Right cardiac atrium (tissue), 5 donors: ENCODE results near the gene OTOP2. TPM values are rescaled to one million over a fixed set of nuclear protein-coding genes. Genes with fewer than 3 reads are reported as not detected.
"Not testable (repeated sequence)": the region's sequence is repeated elsewhere in the genome, so short reads cannot be mapped to it uniquely, and the experiment has no call there.

Experiments used
- ATAC-seq, 2 donors: fragments of 200-7000 bp; cut with Tn5 transposase; one replicate each; pipeline versions ENCODE4 v1.8.0 to v1.9.1; 2020; ENCODE audit warnings: moderate library complexity in 2 of 2, mild to moderate bottlenecking in 1 of 2
- DNase-seq, 3 donors: peaks; one replicate each; pipeline ENCODE4 v3.0.0-alpha.2; 2020
- H3K27ac ChIP-seq: one replicate; pipeline ENCODE4 v1.5.1; 2013; ENCODE audit warnings: mild to moderate bottlenecking, low read length, control low read depth, moderate library complexity
- H3K27me3 ChIP-seq: one replicate; pipeline ENCODE4 v1.6.1; 2013; ENCODE audit not compliant: control insufficient read depth, insufficient read depth
- H3K4me1 ChIP-seq: one replicate; pipeline ENCODE4 v1.6.1; 2013; ENCODE audit warnings: low read length; ENCODE audit not compliant: control insufficient read depth, insufficient read depth
- H3K4me3 ChIP-seq: one replicate; pipeline ENCODE4 v1.5.1; 2013; ENCODE audit warnings: low read length, control low read depth
- H3K9me3 ChIP-seq: one replicate; pipeline ENCODE4 v1.6.1; 2013; ENCODE audit warnings: low read length; ENCODE audit not compliant: control insufficient read depth
- WGBS: extraction: QIAGEN DNeasy Blood & Tissue Kit; methylation state at CpG from one replicate; pipeline ENCODE4 v1.1.7; 2013; 5-methylcytosine and 5-hydroxymethylcytosine counted together
- intact Hi-C, 4 donors: fragments of 100-400 bp; cut with DNase I; formaldehyde crosslinking; loops; one replicate each; pipeline versions ENCODE4 v1.11.0 to v1.14.0; 2022 to 2023
- polyA plus RNA-seq: library from polyadenylated mRNA; stranded (reverse); fragments of 200-250 nt; gene quantifications from one replicate; pipeline ENCODE4 v1.2.3, GENCODE V29; 2013
- total RNA-seq, 4 donors: library from RNA; stranded (reverse); fragmentation: NEBNext Ultra II Directional; extraction: Animal tissue kit (Norgen Biotek cat#: 25700); gene quantifications; one replicate each; pipeline ENCODE4 v1.2.1, GENCODE V29; 2021
- donor health status: healthy with polysubstance abuse.
- donor health status: DM: no; HTN: yes; CAD: no.
- donor health status: DM: no; HTN: no; CAD: no.
- donor health status: DM: no; HTN: yes; CAD: no; lungs with severe emphysema.
- donor health status: DM: yes; HTN: yes; CAD: no.

OTOP2 gene
- total and polyA plus RNA-seq, 5 donors, result not detected

- ATAC-seq (no peak), DNase-seq (peak in 1 of 3 donors; percentile 12)
- no peaks in the 10 kb centered on the region for H3K27me3 ChIP-seq
- intact Hi-C loops, result loop anchor here in 1 of 4 donors (10.0 kb wide), 1 partner anchor 55 kb away; no protein-coding TSS in a partner anchor
- H3K4me3 ChIP-seq, result no peak overlapping the region
- no peaks in the 10 kb centered on the region for H3K9me3 ChIP-seq
- H3K27ac ChIP-seq, result no peak overlapping the region
- peaks cover 5% of the 10 kb centered on the region for H3K4me1 ChIP-seq
- 70% methylated on average over 17 of the region's 17 CpGs for WGBS
Measured at GRCh38 chr17:74979408-74980146, 55.5 kb downstream of the OTOP2 start.

- Histone ChIP-seq H3K27me3 (no peaks in the 10 kb centered on the region), H3K4me3 (peak overlapping the region; percentile 35), H3K4me1 (peaks cover 5% of the 10 kb centered on the region), H3K9me3 (no peaks in the 10 kb centered on the region), H3K27ac (peak overlapping the region; percentile 69)
- 54% methylated on average over 16 of the region's 16 CpGs for WGBS
- ATAC-seq, result peak; percentile 6 to 20
- DNase-seq, result no peak
- intact Hi-C loops, result loop anchor here in 1 of 4 donors (10.0 kb wide), 1 partner anchor 53 kb away; no protein-coding TSS in a partner anchor
Measured at GRCh38 chr17:74981318-74981978, 57.4 kb downstream of the OTOP2 start.

GRCh38 chr17:74981979-74982662 lies 58.0 kb downstream of the OTOP2 start:
- Histone ChIP-seq H3K27me3 (no peaks in the 10 kb centered on the region), H3K4me1 (peaks cover 5% of the 10 kb centered on the region), H3K27ac (peak overlapping the region; percentile 69), H3K4me3 (peak overlapping the region; percentile 35), H3K9me3 (no peaks in the 10 kb centered on the region)
- intact Hi-C loops, result loop anchor here in 1 of 4 donors (10.0 kb wide), 1 partner anchor 53 kb away; no protein-coding TSS in a partner anchor
- ATAC-seq (peak; percentile 95 to 96), DNase-seq (peak; percentile 79 to 92 (median 90))
- WGBS, result under 1% methylated on average over 61 of the region's 61 CpGs

GRCh38 chr17:74982663-74983313 lies 58.7 kb downstream of the OTOP2 start:
- 34% methylated on average over 14 of the region's 14 CpGs for WGBS
- not testable (repeated sequence) for H3K27me3 ChIP-seq, DNase-seq, H3K9me3 ChIP-seq, H3K4me1 ChIP-seq
- intact Hi-C loops, result loop anchor here in 1 of 4 donors (10.0 kb wide), 1 partner anchor 52 kb away; no protein-coding TSS in a partner anchor
- Histone ChIP-seq H3K4me3 (peak overlapping the region; percentile 35), H3K27ac (peak overlapping the region; percentile 69)
- ATAC-seq, result peak; percentile 1 to 4

Other genes with a start within 250 kb of the OTOP2 start
- gene CD300LF, start 211.3 kb upstream of the OTOP2 start, total RNA-seq, result under 1 TPM in 3 of 4 donors, not detected in 1; 0.25 to 0.62 (median 0.34) TPM
- 0.05 TPM for gene CD300LF, start 211.3 kb upstream of the OTOP2 start, polyA plus RNA-seq
- gene RAB37, start 187.0 kb upstream of the OTOP2 start, total RNA-seq, result 1 to 10 TPM; 1.1 to 3.4 (median 1.2) TPM
- 1.5 TPM for gene RAB37, start 187.0 kb upstream of the OTOP2 start, polyA plus RNA-seq
- gene NHERF1, start 175.6 kb upstream of the OTOP2 start, total RNA-seq, result 10 to 100 TPM in 2 of 4 donors, 1 to 10 TPM in 2; 6.1 to 11.6 (median 9.7) TPM
- 7.2 TPM for gene NHERF1, start 175.6 kb upstream of the OTOP2 start, polyA plus RNA-seq
- gene NAT9, start 147.9 kb upstream of the OTOP2 start, total RNA-seq, result 10 to 100 TPM; 21.7 to 31.1 (median 25.0) TPM
- 16.8 TPM for gene NAT9, start 147.9 kb upstream of the OTOP2 start, polyA plus RNA-seq
- 10 to 100 TPM; 30.4 to 62.8 (median 51.3) TPM for gene GRIN2C, start 64.4 kb upstream of the OTOP2 start, total RNA-seq
- 31.4 TPM for gene GRIN2C, start 64.4 kb upstream of the OTOP2 start, polyA plus RNA-seq
- gene FDXR, start 51.3 kb upstream of the OTOP2 start, total RNA-seq, result 10 to 100 TPM in 1 of 4 donors, 1 to 10 TPM in 3; 4.9 to 10.5 (median 7.1) TPM
- 9.9 TPM for gene FDXR, start 51.3 kb upstream of the OTOP2 start, polyA plus RNA-seq
- gene FADS6, start 30.6 kb upstream of the OTOP2 start, total RNA-seq, result not detected
- gene FADS6, start 30.6 kb upstream of the OTOP2 start, polyA plus RNA-seq, result 0.05 TPM
- under 1 TPM; 0.06 to 0.59 (median 0.27) TPM for gene USH1G, start 1.0 kb upstream of the OTOP2 start, total RNA-seq
- gene USH1G, start 1.0 kb upstream of the OTOP2 start, polyA plus RNA-seq, result 0.23 TPM
- gene OTOP3, start 11.6 kb downstream of the OTOP2 start, total RNA-seq, result not detected
- not detected for gene OTOP3, start 11.6 kb downstream of the OTOP2 start, polyA plus RNA-seq
- 10 to 100 TPM in 2 of 4 donors, 1 to 10 TPM in 2; 6.5 to 11.9 (median 10.1) TPM for gene HID1, start 48.5 kb downstream of the OTOP2 start, total RNA-seq
- 12.0 TPM for gene HID1, start 48.5 kb downstream of the OTOP2 start, polyA plus RNA-seq
- 10 to 100 TPM; 11.0 to 17.5 (median 14.2) TPM for gene CDR2L, start 63.4 kb downstream of the OTOP2 start, total RNA-seq
- 13.8 TPM for gene CDR2L, start 63.4 kb downstream of the OTOP2 start, polyA plus RNA-seq
- gene MRPL58, start 88.4 kb downstream of the OTOP2 start, total RNA-seq, result 10 to 100 TPM; 35.1 to 44.6 (median 37.3) TPM
- gene MRPL58, start 88.4 kb downstream of the OTOP2 start, polyA plus RNA-seq, result 62.6 TPM
- gene ATP5PD, start 122.7 kb downstream of the OTOP2 start, total RNA-seq, result 100 to 1,000 TPM; 702 to 831 (median 748) TPM
- 2,009 TPM for gene ATP5PD, start 122.7 kb downstream of the OTOP2 start, polyA plus RNA-seq
- gene KCTD2, start 123.0 kb downstream of the OTOP2 start, total RNA-seq, result 10 to 100 TPM; 22.3 to 27.5 (median 23.1) TPM
- 22.8 TPM for gene KCTD2, start 123.0 kb downstream of the OTOP2 start, polyA plus RNA-seq
- gene SLC16A5, start 163.7 kb downstream of the OTOP2 start, total RNA-seq, result 10 to 100 TPM; 12.7 to 21.6 (median 18.5) TPM
- 12.7 TPM for gene SLC16A5, start 163.7 kb downstream of the OTOP2 start, polyA plus RNA-seq
- gene ARMC7, start 185.7 kb downstream of the OTOP2 start, total RNA-seq, result 10 to 100 TPM in 1 of 4 donors, 1 to 10 TPM in 3; 9.4 to 10.9 (median 9.6) TPM
- 7.7 TPM for gene ARMC7, start 185.7 kb downstream of the OTOP2 start, polyA plus RNA-seq
- 10 to 100 TPM; 29.1 to 35.9 (median 33.3) TPM for gene NT5C, start 207.5 kb downstream of the OTOP2 start, total RNA-seq
- 37.5 TPM for gene NT5C, start 207.5 kb downstream of the OTOP2 start, polyA plus RNA-seq
- 10 to 100 TPM; 11.7 to 22.3 (median 17.9) TPM for gene JPT1, start 230.2 kb downstream of the OTOP2 start, total RNA-seq
- gene JPT1, start 230.2 kb downstream of the OTOP2 start, polyA plus RNA-seq, result 40.5 TPM